NCI-H1105 (cell line): ENCODE measurements around the gene DBET.
"Not testable (repeated sequence)": the region's sequence is repeated elsewhere in the genome, so short reads cannot be mapped to it uniquely, and the experiment has no call there.

Experiments used
- DNase-seq: peaks from one replicate; lab custom pipeline; 2025; lab: John Stamatoyannopoulos, UW

DBET gene

DNA sequence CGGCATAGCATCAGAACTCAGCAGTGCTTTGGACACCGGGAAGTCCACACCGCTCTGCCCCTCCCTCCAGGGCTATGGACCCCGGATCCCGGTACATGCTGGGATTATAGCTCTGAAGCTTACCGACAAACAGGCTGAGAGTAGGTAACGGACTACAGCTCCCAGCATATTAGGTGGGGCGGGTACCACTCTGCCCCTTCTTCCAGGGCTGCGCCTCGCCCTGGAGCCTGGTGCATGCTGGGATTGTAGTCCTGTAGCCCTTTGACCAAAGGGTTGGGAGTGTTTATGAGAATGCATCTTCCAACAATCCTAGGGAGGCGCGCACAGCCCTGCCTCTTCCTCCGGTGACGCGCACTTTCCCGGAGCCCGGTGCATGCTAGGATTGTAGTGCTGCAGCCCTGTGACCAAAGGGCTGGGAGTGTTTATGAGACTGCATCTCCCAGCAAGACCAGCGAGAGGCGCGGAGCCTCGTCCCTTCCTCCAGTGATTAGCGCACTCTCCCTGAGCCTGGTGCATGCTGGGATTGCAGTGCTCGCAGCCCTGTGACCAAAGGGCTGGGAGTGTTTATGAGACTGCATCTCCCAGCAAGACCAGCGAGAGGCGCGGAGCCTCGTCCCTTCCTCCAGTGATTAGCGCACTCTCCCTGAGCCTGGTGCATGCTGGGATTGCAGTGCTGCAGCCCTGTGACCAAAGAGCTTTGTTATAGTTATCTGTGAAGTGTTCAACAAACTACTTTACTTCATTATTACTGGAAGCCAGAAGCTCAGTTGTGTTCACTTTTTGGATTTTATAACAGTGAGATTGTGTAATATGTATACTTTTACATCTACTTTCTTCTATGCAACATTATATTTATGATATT, 14.7 kb upstream of the DBET start:
- DNase-seq = not testable (repeated sequence)

GRCh38 chr4:190058997-190059396, 5.3 kb upstream of the DBET start:
- DNase-seq = not testable (repeated sequence)

DNA sequence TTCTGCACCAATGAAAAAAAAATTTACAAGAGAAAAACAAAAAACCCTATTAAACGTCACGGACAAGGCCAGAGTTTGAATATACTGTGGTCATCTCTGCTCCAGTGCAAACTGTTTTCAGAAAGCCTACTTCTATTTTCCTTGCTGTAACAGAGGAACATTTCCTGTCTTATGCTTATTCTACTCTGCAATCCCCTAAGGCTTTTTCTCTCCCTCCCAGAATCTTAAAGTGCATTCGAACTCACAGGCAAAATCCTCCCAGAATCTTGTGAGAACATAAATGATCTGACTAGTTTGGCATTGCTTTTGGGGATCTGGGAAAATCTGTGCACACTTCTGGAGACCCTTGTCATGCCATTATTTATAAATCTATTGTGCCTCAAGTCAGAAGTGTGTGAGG, 503 bp downstream of the DBET start:
- not testable (repeated sequence) for DNase-seq

DNA sequence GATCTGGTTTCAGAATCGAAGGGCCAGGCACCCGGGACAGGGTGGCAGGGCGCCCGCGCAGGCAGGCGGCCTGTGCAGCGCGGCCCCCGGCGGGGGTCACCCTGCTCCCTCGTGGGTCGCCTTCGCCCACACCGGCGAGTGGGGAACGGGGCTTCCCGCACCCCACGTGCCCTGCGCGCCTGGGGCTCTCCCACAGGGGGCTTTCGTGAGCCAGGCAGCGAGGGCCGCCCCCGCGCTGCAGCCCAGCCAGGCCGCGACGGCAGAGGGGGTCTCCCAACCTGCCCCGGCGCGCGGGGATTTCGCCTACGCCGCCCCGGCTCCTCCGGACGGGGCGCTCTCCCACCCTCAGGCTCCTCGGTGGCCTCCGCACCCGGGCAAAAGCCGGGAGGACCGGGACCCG, 4.0 kb downstream of the DBET start:
- DNase-seq = not testable (repeated sequence)

GRCh38 chr4:190093052-190093451, 28.8 kb downstream of the DBET start:
- DNase-seq = not testable (repeated sequence)

DNA sequence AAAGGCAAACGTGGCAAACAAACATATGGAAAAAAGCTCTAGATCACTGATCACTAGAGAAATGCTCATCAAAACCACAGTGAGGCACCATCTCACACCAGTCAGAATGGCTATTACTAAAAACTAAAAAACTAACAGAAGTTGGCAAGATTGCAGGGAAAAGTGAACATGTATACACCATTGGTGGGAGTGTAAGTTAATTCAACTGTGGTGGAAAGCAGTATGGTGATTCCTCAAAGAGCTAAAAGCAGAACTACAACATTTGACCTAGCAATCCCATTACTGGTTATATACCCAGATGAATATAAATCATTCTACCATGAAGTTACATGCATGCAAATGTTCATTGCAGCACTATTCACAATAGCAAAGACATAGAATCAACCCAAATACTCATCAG, 29.7 kb downstream of the DBET start:
- not testable (repeated sequence) for DNase-seq

DNA sequence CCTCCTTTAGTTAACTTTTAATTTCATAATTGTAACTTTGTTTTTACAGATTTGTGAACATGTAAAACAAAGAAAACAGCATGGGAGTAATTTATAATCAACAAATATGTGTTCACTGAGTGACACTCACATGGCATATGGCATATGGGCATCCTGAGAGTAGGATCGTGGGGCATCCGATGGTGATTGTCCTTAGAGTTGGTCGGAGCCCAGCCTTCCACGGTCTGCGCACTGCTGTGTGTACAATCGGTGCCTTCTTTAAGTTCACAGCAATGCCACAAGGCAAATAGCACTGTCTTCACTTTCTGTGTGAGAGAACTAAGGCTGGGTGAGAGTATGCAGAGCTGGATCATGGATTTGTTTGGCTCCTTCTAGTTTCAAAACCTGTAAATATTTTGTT, 31.0 kb downstream of the DBET start:
- not testable (repeated sequence) for DNase-seq

GRCh38 chr4:190099605-190100004, 35.3 kb downstream of the DBET start:
- not testable (repeated sequence) for DNase-seq

- not testable (repeated sequence) for DNase-seq
These were observed 37.2 kb downstream of the DBET start for GRCh38 chr4:190101525-190101924.

DNA sequence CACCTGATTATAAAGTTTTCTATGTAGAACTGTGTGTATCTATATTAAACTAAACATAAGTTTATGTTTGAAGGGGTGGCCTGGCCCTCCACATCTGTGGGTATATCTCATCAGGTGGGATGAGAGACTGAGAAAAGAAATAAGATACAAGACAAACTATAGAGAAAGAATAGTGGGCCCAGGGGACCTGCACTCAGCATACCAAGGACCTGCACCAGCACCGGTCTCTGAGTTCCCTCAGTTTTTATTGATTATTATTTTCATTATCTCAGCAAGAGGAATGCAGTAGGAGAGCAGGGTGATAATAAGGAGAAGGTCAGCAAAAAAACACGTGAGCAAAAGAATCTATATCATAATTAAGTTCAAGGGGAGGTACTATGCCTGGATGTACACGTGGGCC, 41.9 kb downstream of the DBET start:
- DNase-seq = not testable (repeated sequence)

DNA sequence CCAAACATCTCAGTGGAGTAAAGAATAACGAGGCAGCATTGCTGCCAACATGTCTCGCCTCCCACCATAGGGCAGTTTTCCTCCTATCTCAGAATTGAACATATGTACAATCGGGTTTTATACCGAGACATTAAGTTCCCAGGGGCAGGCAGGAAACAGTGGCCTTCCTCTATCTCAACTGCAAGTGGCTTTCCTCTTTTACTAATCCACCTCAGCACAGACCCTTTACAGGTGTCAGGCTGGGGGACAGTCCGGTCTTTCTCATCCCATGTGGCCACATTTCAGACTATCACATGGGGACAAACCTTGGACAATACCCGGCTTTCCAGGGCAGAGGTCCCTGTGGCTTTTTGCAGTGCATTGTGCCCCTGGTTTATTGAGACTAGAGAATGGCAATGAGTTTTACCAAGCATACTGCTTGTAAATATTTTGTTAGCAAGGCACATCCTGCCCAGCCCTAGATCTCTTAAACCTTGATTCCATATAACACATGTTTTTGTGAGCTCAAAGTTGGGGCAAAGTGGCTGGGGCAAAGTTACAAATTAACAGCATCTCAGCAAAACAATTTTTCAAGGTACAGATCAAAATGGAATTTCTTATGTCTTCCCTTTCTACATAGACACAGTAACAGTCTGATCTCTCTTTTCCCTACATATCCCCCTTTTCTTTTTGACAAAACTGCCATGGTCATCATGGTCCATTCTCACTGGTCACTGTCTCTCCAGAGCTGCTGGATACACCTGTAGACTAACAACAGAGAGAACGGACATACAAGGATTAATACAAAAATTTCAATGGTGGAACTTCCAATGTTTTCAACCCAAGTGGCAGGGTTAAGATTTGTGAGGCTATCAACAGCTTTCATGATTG, 42.5 kb downstream of the DBET start:
- not testable (repeated sequence) for DNase-seq

- not testable (repeated sequence) for DNase-seq
These were observed 43.6 kb downstream of the DBET start for GRCh38 chr4:190107766-190108485.

DNA sequence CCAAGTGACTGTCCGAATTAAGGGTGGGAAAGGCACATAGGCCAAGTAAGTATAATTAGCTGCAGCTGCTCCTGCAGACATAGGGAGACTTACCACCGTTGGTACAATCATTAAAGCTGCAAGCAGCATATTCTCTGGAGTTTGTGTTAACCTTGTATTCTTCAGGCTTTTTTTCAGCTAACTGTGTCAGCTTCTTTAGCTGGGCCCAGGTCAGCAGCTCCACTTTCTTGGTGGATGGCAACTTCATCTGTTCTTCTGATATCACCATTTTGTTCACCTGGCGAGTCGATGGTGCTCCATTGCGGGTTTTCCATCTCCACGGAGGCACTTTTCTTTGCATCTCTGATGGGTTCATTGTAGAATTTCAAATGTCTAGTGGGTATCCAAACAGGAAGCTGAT, 44.5 kb downstream of the DBET start:
- not testable (repeated sequence) for DNase-seq

- DNase-seq = not testable (repeated sequence)
These were observed 45.2 kb downstream of the DBET start for GRCh38 chr4:190109390-190110011.

DNA sequence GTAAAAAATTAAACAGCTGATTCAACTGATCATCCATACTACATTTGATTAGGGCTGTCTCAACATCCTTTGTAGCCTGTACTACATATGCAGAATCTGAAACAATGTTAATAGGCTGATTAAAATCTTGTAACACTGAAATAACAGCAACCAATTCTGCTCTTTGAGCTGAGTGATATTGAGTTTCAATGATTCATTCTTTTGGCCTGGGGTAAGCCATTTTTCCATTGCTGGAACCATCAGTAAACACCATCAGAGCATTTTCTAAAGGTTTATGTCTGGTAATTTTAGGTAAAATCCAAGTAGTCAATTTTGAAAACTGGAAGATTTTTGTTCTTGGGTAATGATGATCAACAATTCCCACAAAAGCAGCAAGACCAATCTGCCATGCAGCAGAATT, 45.7 kb downstream of the DBET start:
- not testable (repeated sequence) for DNase-seq

DNA sequence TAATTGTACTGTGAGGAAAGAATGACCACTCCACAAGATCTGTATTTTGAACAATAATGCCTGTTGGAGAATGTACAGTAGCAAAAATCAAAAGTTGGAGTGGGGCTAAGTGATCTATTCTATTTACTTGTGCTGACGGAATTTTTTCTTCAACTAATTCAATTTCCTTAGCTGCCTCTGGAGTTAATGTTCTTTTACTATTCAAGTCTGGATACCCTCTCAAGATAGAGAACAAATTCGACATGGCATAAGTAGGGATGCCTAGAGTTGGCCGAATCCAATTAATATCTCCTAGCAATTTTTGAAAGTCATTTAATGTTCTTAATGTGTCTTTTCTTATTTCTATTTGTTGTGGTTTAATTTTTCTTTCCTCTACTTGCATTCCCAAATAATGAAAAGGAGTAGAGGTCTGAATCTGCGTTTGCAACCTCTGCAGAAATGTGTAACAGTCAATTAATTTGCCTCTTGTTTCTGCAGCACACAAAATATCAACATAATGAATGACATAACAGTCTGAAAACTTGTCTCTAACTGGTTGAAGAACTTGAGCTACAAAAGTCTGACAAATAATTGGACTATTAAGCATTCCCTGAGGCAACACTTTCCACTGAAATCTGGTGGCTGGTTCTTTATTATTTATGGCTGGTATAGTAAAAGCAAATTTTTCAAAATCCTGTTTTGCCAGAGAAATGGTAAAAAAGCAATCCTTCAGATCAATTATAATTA, 46.4 kb downstream of the DBET start:
- DNase-seq = not testable (repeated sequence)

DNA sequence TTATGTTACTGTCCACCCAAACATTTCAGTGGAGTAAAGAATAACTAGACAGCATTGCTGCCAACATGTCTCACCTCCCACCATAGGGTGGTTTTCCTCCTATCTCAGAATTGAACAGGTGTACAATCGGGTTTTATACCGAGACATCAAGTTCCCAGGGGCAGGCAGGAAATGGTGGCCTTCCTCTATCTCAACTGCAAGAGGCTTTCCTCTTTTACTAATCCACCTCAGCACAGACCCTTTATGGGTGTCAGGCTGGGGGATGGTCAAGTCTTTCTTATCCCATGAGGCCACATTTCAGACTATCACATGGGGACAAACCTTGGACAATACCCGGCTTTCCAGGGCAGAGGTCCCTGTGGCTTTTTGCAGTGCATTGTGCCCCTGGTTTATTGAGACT, 48.6 kb downstream of the DBET start:
- DNase-seq = not testable (repeated sequence)

DNA sequence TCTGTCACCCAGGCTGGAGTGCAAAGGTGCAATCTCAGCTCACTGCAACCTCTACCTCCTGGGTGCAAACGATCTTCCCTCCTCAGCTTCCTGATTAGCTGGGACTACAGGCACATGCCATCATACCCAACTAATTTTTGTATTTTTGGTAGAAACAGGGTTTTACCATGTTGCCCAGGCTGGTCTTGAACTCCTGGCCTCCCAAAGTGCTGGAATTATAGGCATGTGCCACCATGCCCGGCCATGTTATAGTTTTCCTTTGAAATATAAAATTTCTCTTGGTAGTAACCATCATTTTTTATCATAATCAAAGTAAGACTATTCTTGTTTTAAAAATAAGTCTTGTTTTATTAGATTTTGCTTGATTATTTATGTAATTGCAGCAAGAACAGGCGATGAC, 50.7 kb downstream of the DBET start:
- DNase-seq = not testable (repeated sequence)
